SU-DHL-6 (cell line): ENCODE results near the gene FAH.

Experiments
- H2AFZ ChIP-seq: fragments of 200-600 bp; sonication (generic); 2 replicates; pipeline ENCODE4 v1.6.1; 2014; ENCODE audit warnings: low read depth, mild to moderate bottlenecking, moderate library complexity, mixed read lengths, antibody characterized with exemption, low read length; ENCODE audit not compliant: severe bottlenecking
- H3F3A ChIP-seq: fragments of 200-600 bp; shearing (Covaris generic); 2 replicates; pipeline ENCODE4 v1.6.0; 2016; ENCODE audit warnings: antibody characterized with exemption, mild to moderate bottlenecking; ENCODE audit not compliant: insufficient read depth
- H3K27ac ChIP-seq: fragments of 200-600 bp; sonication (generic); 2 replicates; pipeline ENCODE4 v1.5.1; 2016; ENCODE audit warnings: low read depth, mild to moderate bottlenecking, low read length, moderate library complexity, mixed read lengths
- H3K27me3 ChIP-seq: fragments of 200-600 bp; sonication (generic), shearing (Covaris generic); 2 replicates; pipeline ENCODE4 v1.6.0; 2014; ENCODE audit warnings: mild to moderate bottlenecking, low read length
- H3K36me3 ChIP-seq: fragments of 200-600 bp; sonication (generic); 2 replicates; pipeline ENCODE4 v1.6.1; 2014; ENCODE audit warnings: mild to moderate bottlenecking, low read length, mixed read lengths
- H3K4me2 ChIP-seq: fragments of 300-600, 200-600 bp; shearing (Covaris generic), sonication (generic); 2 replicates; pipeline ENCODE4 v1.6.0; 2014; ENCODE audit warnings: low read length, low read depth, mild to moderate bottlenecking; ENCODE audit not compliant: poor library complexity, severe bottlenecking
- H3K4me3 ChIP-seq: fragments of 200-600 bp; sonication (generic); 2 replicates; pipeline ENCODE4 v1.5.1; 2014; ENCODE audit warnings: antibody characterized with exemption, low read length, mild to moderate bottlenecking, mixed read lengths; ENCODE audit not compliant: insufficient read depth, poor library complexity, severe bottlenecking
- H3K79me2 ChIP-seq: fragments of 200-600 bp; sonication (generic); 2 replicates; pipeline ENCODE4 v1.6.1; 2014; ENCODE audit warnings: mild to moderate bottlenecking, low read length, moderate library complexity; ENCODE audit not compliant: insufficient read depth
- H3K9ac ChIP-seq: fragments of 200-600 bp; sonication (generic); 2 replicates; pipeline ENCODE4 v1.7.0; 2014; ENCODE audit warnings: mild to moderate bottlenecking, low read length
- H3K9me2 ChIP-seq: fragments of 200-600 bp; sonication (generic); replicated peaks from 2 replicates; pipeline ENCODE4 v1.6.1; 2014; ENCODE audit warnings: low read length; ENCODE audit not compliant: insufficient read depth
- H3K9me3 ChIP-seq: fragments of 200-600 bp; sonication (generic); 2 replicates; pipeline ENCODE4 v1.6.1; 2014; ENCODE audit warnings: low read length, mixed read lengths; ENCODE audit not compliant: insufficient read depth
- H4K20me1 ChIP-seq: fragments of 200-600 bp; sonication (generic); 2 replicates; pipeline ENCODE4 v1.6.1; 2014; ENCODE audit warnings: low read depth, mild to moderate bottlenecking, antibody characterized with exemption, low read length, moderate library complexity, mixed read lengths
- CTCF ChIP-seq: fragments of 200-600 bp; sonication (generic); IDR thresholded peaks from one replicate; pipeline ENCODE4 v1.5.1; 2017; ENCODE audit warnings: antibody characterized with exemption, mild to moderate bottlenecking, low read length, moderate library complexity; ENCODE audit not compliant: insufficient read depth, poor library complexity, severe bottlenecking
- EZH2phosphoT487 ChIP-seq: fragments of 200-600 bp; sonication (generic), shearing (Covaris generic); conservative IDR thresholded peaks from 2 replicates; pipeline ENCODE4 v1.6.1; 2018; ENCODE audit warnings: mild to moderate bottlenecking, antibody characterized with exemption, low read length, moderate library complexity, mixed read lengths

The FAH gene

GRCh38 chr15:80170596-80170995 lies 17.8 kb downstream of the FAH start:
- Histone ChIP-seq H3K4me3 (no peak overlapping the region), H3K36me3 (no peaks in the 10 kb centered on the region), H3K27ac (no peak overlapping the region), H3F3A (no peaks in the 10 kb centered on the region), H3K9me3 (no peaks in the 10 kb centered on the region), H3K9ac (no peak overlapping the region), H3K79me2 (no peaks in the 10 kb centered on the region), H3K4me2 (no peak overlapping the region), H2AFZ (no peak overlapping the region), H3K27me3 (no peaks in the 10 kb centered on the region), H4K20me1 (no peaks in the 10 kb centered on the region), H3K9me2 (no peaks in the 10 kb centered on the region)
- TF ChIP-seq CTCF (no peak), EZH2phosphoT487 (no peak)

- no peak overlapping the region for H3K4me2 ChIP-seq
- H3K9ac ChIP-seq = no peak overlapping the region
- no peaks in the 10 kb centered on the region for H4K20me1 ChIP-seq
- no peaks in the 10 kb centered on the region for H3K79me2 ChIP-seq
- no peak overlapping the region for H3K4me3 ChIP-seq
- H3K27me3 ChIP-seq = no peaks in the 10 kb centered on the region
- no peak overlapping the region for H3K27ac ChIP-seq
- no peaks in the 10 kb centered on the region for H3K36me3 ChIP-seq
- no peaks in the 10 kb centered on the region for H3F3A ChIP-seq
- H3K9me3 ChIP-seq = no peaks in the 10 kb centered on the region
- no peak overlapping the region for H2AFZ ChIP-seq
- H3K9me2 ChIP-seq = no peaks in the 10 kb centered on the region
- TF ChIP-seq EZH2phosphoT487 = no peak
- no peak for TF ChIP-seq CTCF
Observed at GRCh38 chr15:80171787-80172186, 19.0 kb downstream of the FAH start.

GRCh38 chr15:80172401-80172800 lies 19.6 kb downstream of the FAH start:
- Histone ChIP-seq H3K4me2 (no peak overlapping the region), H3K9me3 (no peaks in the 10 kb centered on the region), H3F3A (no peaks in the 10 kb centered on the region), H2AFZ (no peak overlapping the region), H4K20me1 (no peaks in the 10 kb centered on the region), H3K79me2 (no peaks in the 10 kb centered on the region), H3K27me3 (no peaks in the 10 kb centered on the region), H3K36me3 (no peaks in the 10 kb centered on the region), H3K9me2 (no peaks in the 10 kb centered on the region), H3K4me3 (no peak overlapping the region), H3K9ac (no peak overlapping the region), H3K27ac (no peak overlapping the region)
- TF ChIP-seq CTCF = no peak
- TF ChIP-seq EZH2phosphoT487 = no peak
